Central memory CD4-positive, alpha-beta T cell (primary cell): Measurements from ENCODE around the gene THRB.

ENCODE experiments used
- DNase-seq: peaks from one replicate; pipeline ENCODE4 v3.0.0; 2022

THRB gene

GRCh38 chr3:24343084-24343783, 151.4 kb downstream of the THRB start:
- no peak for DNase-seq

GRCh38 chr3:24342275-24342674, 152.4 kb downstream of the THRB start:
- DNase-seq = no peak

GRCh38 chr3:24341668-24342067, 153.0 kb downstream of the THRB start:
- DNase-seq = no peak

- DNase-seq = no peak
Measured at GRCh38 chr3:24340966-24341365, 153.7 kb downstream of the THRB start.

- DNase-seq = no peak
Measured at GRCh38 chr3:24340161-24340560, 154.5 kb downstream of the THRB start.

- no peak for DNase-seq
Measured at GRCh38 chr3:24339266-24339825, 155.3 kb downstream of the THRB start.

- no peak for DNase-seq
Measured at GRCh38 chr3:24338409-24339130, 156.1 kb downstream of the THRB start.

- no peak for DNase-seq
Measured at GRCh38 chr3:24336101-24336500, 158.5 kb downstream of the THRB start.

- DNase-seq = no peak
Measured at GRCh38 chr3:24332092-24332491, 162.6 kb downstream of the THRB start.

GRCh38 chr3:24323272-24323671, 171.4 kb downstream of the THRB start:
- DNase-seq = no peak

- no peak for DNase-seq
Measured at GRCh38 chr3:24320601-24321000, 174.0 kb downstream of the THRB start.

- no peak for DNase-seq
Measured at GRCh38 chr3:24318677-24319287, 175.9 kb downstream of the THRB start.

GRCh38 chr3:24316887-24317383, 177.7 kb downstream of the THRB start:
- DNase-seq = no peak

- no peak for DNase-seq
Measured at GRCh38 chr3:24315971-24316370, 178.7 kb downstream of the THRB start.

GRCh38 chr3:24315356-24315755, 179.3 kb downstream of the THRB start:
- no peak for DNase-seq

- no peak for DNase-seq
Measured at GRCh38 chr3:24311881-24312280, 182.8 kb downstream of the THRB start.

GRCh38 chr3:24310887-24311286, 183.8 kb downstream of the THRB start:
- DNase-seq = no peak

- no peak for DNase-seq
Measured at GRCh38 chr3:24306518-24306917, 188.1 kb downstream of the THRB start.

GRCh38 chr3:24305795-24306467, 188.7 kb downstream of the THRB start:
- DNase-seq = no peak

- no peak for DNase-seq
Measured at GRCh38 chr3:24303057-24303754, 191.4 kb downstream of the THRB start.

GRCh38 chr3:24302396-24302795, 192.3 kb downstream of the THRB start:
- DNase-seq = no peak

- DNase-seq = no peak
Measured at GRCh38 chr3:24300949-24301348, 193.7 kb downstream of the THRB start.
